Left ventricle myocardium superior (tissue), 1 donor: ENCODE measurements around the gene MCRIP2. TPM values are rescaled to one million over a fixed set of nuclear protein-coding genes. Genes with fewer than 3 reads are reported as not detected.

Experiments
- ATAC-seq: fragments of 200-7000 bp; cut with Tn5 transposase; one replicate; pipeline ENCODE4 v1.9.1; 2020; ENCODE audit warnings: mild to moderate bottlenecking, moderate library complexity
- DNase-seq: peaks from one replicate; pipeline ENCODE4 v3.0.0-alpha.2; 2020
- intact Hi-C: fragments of 100-400 bp; cut with micrococcal nuclease; formaldehyde crosslinking; loops from one replicate; pipeline ENCODE4 v1.11.0; 2022
- total RNA-seq: library from RNA; stranded (reverse); fragmentation: NEBNext Ultra II Directional; extraction: Animal tissue kit (Norgen Biotek cat#: 25700); gene quantifications from one replicate; pipeline ENCODE4 v1.2.1, GENCODE V29; 2021
- donor health status: DM: no; HTN: yes; CAD: no; lungs with severe emphysema.

MCRIP2 gene
- total RNA-seq, 1 donor from 2014 or later: 187 TPM

DNA sequence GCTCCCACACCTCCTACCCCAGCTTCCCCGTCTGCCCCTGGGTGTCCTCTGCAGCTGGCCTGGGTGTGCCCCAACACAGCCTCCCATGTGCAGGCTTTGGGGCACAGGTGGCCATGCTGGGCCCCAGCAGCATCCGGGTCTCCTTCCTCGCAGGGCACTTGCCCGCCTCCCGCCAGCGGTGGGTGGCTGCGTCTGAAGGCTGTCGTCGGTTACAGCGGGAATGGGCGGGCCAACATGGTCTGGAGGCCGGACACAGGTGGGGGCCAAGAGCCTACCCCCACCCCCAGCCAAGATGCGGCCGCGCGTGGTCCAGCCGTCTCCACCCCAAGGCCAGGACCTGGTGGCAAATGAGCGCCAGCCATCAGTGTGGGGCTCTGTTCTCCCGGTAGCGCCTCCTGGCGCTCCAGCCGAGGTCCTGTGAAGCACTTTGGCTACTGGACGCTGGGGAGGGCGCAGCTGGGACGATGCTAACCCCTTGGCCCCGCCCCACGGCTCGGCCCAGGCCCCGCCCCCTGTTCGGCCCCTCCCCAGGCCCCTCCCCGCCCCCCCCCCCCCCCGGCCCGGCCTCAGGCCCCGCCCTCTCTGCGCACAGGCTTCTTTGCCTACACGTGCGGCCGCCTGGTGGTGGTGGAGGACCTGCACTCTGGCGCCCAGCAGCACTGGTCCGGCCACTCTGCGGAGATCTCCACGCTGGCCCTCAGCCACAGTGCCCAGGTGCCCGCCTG is 19.0 kb downstream of the MCRIP2 start:
- ATAC-seq (peak; percentile 87), DNase-seq (peak; percentile 93)
- intact Hi-C loops: no loop called here

DNA sequence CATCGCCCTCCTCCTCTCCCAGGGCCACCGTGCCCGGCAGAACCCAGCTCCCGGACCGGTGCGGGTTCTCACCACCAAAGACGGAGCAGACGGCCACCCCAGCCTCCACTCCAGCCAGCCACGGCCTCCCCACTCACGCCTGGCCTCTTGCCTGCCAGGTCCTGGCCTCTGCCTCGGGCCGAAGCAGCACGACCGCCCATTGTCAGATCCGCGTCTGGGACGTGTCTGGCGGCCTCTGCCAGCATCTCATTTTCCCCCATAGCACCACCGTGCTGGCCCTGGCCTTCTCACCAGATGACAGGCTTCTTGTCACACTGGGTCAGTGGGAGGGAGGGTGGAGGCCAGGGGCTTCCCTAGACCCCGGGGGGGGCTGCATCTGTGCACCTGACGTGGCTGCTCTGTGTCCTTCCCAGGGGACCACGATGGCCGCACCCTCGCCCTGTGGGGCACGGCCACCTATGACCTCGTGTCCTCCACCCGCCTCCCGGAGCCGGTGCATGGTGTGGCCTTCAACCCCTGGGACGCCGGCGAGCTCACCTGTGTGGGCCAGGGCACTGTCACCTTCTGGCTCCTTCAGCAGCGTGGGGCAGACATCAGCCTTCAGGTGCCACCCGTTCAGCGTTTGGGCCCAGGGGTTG is 19.7 kb downstream of the MCRIP2 start:
- intact Hi-C loops: no loop called here
- ATAC-seq: peak; percentile 2
- peak; percentile 53 for DNase-seq

DNA sequence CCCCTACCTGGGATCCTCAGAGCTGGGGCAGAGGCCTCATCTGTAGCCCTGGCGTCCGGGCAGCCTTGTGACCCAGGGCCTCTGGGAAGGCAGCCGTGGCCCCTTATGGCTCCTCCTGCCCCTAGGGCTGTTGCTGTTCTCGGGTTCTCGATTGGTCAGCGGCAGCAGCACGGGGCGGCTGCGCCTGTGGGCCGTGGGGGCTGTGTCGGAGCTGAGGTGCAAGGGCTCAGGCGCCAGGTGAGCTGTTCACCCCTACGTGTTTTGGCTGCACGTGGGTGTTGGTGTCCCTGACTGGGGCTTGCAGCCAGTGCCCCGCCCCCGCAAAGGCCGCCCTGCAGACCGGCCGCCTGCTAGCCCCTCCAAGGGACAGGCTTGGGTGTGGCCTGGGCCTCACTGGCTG is 20.5 kb downstream of the MCRIP2 start:
- no peak for ATAC-seq
- DNase-seq: no peak
- intact Hi-C loops: no loop called here

DNA sequence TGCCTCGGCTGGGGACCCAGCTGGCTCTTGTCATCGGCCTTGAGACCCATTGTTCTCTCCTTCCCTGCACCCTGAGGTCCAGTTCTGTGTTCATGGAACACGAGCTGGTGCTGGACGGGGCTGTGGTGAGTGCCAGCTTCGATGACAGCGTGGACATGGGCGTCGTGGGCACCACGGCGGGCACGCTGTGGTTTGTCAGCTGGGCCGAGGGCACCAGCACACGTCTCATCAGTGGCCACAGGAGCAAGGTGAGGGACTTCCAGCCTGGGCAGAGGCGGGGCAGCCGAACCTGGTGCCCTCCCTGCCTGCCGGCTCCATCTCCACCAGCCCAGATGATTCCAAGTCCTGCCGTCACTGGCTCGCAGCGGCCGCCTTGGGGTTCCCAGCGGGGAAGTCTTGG is 21.0 kb downstream of the MCRIP2 start:
- intact Hi-C loops: no loop called here
- DNase-seq (no peak), ATAC-seq (no peak)

DNA sequence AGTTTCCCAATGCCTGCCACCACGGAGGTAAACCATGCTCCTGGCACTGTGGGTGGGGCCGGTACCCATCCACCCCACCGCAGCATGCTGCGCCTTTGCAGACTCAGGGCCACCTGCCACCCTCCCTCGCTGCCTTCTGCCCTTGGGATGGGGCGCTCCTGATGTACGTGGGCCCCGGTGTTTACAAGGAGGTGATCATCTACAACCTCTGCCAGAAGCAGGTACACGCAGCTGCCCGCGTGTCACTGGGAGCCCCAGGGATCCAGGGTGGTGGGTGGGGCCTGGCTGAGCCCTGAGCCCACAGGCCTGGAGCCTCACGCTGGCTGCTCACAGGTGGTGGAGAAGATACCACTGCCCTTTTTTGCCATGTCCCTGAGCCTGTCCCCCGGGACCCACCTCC is 24.9 kb downstream of the MCRIP2 start:
- DNase-seq (no peak), ATAC-seq (no peak)
- intact Hi-C loops: no loop called here

DNA sequence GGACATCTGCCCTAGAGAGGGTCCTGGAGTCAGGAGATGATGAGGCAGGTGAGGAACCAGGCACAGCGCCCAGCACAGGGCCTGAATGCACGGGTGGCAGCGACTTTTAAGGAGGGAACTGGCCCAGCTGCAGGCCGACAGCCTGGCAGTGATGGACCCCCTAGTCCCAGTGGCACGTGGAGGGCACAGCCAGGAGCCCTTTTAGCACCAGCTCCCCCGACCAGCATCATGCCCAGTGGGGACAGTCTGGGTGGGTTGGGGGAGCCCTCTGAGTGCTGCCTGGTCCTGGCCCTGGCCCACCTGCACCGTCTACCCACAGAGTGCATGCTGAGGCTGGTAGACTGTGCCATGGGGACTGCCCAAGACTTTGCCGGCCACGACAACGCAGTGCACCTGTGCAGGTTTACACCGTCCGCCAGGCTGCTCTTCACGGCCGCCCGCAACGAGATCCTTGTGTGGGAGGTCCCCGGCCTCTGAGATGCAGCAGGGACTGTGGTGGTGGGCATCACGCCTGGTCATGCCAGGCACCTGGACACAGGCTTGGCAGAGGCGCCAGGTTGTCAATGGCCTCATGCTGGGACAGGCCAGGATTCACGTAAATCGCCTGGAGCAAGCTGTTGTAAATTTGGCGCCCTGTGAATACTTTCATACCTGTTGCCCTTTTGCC is 25.6 kb downstream of the MCRIP2 start:
- intact Hi-C loops: no loop called here
- no peak for ATAC-seq

DNA sequence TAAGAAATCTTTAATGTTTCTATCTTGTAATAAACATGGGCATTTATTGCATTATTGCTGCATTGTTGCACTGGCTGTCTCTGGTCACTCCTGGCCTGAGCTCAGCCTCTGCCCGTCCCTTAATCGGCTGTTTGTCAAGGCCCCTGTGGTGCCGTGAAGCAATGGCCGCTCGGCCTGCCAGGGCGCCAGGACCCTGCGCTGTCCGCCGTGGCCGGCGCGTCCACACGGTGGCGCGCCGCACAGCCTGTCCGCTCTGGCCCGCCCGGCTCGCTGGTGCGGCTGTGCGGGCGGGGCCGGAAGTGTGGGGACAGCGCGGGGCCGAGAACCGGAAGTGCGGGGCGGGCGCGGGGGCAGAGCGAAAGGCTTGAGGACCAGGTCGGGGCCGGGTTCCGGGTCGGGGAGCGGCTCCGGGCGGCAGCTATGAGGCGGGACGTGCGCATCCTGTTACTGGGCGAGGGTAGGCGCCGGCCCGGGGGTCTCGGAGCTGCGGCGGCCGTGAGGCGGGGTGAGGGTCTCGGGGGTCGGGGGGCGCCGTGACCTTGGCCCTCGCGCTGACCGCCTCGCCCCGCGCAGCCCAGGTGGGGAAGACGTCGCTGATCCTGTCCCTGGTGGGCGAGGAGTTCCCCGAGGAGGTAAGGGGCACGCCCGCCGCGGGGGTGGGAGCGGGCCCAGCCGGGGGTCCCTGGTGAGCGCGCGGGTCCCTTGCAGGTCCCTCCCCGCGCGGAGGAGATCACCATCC is 26.3 kb downstream of the MCRIP2 start, which contains the start of gene RHOT2:
RHOT2 (plus strand) TSS at position 353 of the 739 bp plus-strand sequence; CDS start at position 421, 68 bp downstream.
- ATAC-seq (peak; percentile 92), DNase-seq (peak; percentile 97)
- intact Hi-C loops: no loop called here

More for the DNA sequence above, 25.6 kb downstream of the MCRIP2 start:
- DNase-seq: no peak

DNA sequence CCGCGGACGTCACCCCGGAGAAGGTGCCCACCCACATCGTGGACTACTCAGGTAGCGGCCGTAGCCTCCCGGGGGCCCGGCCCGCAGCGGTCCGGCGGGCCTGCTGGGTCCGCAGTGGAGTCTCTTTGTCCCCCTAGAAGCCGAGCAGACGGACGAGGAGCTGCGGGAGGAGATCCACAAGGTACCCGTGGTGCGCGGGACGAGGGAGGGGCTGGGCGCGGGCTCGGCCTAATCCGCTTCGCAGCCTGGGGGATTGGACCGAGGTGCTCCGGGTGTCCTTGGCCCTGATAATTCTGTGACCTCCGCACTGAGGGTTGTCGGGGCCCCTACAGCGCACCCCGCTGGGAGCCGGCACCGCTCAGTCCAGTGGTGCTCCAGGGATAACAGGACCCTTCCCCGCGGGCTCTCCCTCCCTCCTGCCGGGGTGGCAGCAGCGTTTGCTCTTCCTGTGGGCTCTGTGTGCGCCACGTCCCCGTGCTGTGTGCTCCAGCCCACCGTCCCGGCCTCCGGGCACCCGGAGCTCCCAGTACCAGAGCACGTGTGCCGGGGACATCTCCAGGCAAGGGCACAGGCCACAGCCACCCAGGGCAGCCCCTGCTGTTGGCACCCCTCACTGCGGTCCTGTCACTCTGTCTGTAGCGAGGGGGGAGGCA is 27.0 kb downstream of the MCRIP2 start:
- peak; percentile 3 for ATAC-seq
- intact Hi-C loops: no loop called here
- no peak for DNase-seq

DNA sequence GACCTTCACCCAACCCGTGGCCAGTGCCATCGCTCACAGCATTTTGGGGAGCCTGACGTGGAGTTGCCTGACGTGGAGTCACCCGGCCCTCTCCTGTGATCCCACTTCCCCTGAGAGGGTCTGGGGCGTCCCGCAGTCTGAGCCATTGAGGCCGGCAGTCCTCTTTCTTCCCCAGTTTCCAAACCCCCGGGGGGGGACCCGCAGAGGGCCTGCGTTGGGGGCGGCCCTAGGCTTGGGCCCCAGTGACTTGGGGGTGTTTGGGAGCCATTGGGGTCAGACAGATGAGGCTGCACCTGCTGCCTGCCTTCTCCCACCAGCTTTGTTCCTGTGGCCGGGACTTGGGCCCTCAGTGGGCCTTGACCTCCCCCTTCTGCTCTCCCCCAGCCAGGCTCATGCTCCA is 28.0 kb downstream of the MCRIP2 start:
- intact Hi-C loops: no loop called here
- no peak for ATAC-seq

DNA sequence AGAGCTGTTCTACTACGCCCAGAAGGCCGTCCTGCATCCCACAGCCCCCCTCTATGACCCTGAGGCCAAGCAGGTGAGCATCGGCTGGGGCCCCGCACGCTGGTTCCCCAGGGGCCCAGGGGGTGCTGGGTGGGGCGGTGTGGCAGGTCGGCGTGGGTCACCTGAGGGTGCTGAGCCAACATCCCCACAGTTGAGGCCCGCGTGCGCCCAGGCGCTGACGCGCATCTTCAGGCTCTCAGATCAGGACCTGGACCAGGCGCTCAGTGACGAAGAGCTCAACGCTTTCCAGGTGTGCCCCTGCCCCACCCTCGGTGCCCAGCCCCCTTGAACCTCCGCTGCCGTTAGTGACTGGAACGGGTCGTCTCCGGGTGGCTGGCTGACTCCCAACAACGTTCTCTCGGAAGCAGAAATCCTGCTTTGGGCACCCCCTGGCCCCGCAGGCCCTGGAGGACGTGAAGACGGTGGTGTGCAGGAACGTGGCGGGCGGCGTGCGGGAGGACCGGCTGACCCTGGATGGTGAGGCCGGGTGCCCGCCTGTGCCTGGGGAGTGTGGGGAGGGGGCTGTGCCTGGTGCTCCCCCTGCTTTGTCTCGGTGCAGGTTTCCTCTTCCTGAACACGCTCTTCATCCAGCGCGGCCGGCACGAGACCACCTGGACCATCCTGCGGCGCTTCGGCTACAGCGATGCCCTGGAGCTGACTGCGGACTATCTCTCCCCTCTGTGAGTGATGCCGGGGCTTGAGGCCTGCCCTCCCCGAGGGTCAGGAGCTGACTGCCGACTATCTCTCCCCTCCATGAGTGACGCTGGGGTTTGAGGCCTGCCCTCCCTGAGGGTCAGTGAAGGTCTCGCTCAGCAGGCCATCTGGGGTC is 29.1 kb downstream of the MCRIP2 start:
- intact Hi-C loops: no loop called here
- no peak for DNase-seq
- ATAC-seq: no peak

More for the DNA sequence above, 28.0 kb downstream of the MCRIP2 start:
- DNase-seq: no peak

DNA sequence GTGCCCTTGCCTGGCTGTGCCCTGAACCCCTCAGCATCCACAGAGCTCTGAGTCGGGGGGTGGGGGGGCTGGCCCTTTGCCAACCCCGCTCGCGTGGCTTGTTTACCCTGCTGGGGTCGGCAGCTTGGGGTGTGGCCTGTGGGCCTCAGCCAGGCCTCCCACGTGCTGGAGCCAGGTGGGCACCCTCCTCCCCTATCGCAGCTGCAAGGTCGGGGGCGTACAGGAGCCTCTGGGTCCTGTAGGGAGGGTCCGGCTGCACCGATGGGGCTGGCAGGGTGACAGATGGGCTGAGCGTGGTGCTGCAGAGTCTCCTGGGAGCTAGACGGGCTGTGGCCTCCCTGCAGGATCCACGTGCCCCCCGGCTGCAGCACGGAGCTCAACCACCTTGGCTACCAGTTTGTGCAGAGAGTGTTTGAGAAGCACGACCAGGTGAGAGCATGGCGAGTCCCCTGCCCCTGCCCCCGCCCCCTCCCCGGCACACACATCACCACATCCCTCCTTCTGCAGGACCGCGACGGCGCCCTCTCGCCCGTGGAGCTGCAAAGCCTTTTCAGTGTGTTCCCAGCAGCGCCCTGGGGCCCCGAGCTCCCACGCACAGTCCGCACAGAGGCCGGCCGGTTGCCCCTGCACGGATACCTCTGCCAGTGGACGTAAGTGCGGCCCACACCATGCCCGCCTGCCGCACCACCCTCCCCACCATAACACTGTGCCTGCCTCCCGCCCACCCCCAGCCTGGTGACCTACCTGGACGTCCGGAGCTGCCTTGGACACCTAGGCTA is 29.9 kb downstream of the MCRIP2 start:
- ATAC-seq (no peak), DNase-seq (no peak)
- intact Hi-C loops: no loop called here

DNA sequence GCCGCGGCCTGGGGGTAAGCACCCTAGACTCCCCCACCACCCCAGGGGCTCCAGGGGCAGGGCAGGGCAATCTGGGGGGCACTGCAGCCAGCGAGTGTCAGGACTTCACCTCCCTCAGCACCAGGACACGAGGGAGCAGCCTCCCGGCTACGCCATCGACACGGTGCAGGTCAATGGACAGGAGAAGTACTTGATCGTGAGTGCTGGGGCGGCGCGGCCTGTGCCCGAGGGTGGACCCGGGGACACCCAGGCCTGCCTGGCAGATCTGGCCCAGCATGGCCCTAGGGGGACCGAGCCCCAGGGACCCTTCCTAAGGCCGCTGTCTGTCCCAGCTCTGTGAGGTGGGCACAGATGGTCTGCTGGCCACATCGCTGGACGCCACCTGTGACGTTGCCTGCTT is 30.7 kb downstream of the MCRIP2 start:
- ATAC-seq: no peak
- intact Hi-C loops: no loop called here
- no peak for DNase-seq

DNA sequence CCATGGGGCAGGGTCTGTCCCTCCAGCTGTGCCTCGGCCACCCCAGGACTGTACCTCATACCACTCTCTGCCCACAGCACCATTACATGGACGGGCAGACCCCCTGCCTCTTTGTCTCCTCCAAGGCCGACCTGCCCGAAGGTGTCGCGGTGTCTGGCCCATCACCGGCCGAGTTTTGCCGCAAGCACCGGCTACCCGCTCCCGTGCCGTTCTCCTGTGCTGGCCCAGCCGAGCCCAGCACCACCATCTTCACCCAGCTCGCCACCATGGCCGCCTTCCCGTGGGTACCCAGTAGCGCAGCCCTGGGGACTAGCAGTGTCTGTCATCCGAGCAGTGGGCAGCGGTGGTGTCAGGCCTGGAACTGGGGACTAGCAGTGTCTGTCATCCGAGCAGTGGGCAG is 31.2 kb downstream of the MCRIP2 start:
- intact Hi-C loops: no loop called here
- ATAC-seq (no peak), DNase-seq (no peak)

DNA sequence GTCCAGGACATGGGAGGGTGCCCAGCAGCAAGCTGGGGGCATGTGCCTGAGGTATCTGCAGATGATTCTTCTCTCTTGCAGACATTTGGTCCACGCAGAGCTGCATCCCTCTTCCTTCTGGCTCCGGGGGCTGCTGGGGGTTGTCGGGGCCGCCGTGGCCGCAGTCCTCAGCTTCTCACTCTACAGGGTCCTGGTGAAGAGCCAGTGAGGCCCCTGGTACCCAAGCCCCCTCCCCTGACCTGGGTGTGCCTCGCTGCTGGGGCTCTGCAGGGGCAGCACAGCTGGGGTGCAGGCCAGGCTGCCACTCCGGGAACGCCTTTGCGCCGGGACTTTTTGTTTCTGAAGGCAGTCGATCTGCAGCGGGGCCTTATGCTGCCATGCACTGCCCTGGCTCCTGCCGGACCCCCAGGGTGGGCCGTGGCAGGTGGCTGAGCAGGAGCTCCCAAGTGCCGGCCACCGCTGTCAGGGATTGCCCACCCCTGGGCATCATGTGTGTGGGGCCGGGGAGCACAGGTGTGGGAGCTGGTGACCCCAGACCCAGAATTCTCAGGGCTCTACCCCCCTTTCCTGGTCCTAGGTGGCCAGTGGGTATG is 31.9 kb downstream of the MCRIP2 start:
- intact Hi-C loops: no loop called here
- ATAC-seq (no peak), DNase-seq (no peak)

DNA sequence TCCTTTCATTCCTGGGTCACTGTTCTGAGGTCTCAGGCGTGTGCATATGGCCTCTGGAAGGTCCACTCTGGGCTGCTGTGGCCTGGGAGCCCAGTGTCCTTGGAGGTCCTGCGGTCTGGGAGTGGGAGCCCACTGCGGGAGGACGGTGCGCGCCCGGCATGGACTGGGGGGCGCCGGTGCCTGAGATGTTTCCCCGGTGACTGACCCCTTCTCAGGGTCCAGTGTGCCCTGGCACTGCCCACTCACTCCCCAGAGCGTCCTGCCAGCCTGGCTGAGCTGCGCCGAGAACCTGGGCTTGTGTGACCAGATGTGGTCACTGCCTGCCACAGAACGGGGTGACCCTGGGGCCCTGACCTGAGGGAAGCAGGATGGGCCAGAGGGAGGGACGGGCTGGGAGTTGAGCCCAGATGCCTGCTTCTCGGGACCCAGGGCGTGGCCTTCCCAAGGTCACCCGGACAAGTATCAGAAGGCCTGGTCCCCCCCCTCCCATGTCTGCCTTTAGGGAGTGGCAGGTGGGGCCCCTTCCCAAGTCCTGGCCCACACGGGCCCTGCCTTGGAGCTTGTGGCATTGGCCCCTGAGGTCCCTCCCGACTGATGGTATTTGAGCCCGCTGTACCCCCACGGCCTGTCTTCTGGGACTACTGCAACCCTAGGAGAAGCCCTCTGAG is 32.7 kb downstream of the MCRIP2 start:
- ATAC-seq (peak; percentile 16), DNase-seq (no peak)
- intact Hi-C loops: no loop called here

DNA sequence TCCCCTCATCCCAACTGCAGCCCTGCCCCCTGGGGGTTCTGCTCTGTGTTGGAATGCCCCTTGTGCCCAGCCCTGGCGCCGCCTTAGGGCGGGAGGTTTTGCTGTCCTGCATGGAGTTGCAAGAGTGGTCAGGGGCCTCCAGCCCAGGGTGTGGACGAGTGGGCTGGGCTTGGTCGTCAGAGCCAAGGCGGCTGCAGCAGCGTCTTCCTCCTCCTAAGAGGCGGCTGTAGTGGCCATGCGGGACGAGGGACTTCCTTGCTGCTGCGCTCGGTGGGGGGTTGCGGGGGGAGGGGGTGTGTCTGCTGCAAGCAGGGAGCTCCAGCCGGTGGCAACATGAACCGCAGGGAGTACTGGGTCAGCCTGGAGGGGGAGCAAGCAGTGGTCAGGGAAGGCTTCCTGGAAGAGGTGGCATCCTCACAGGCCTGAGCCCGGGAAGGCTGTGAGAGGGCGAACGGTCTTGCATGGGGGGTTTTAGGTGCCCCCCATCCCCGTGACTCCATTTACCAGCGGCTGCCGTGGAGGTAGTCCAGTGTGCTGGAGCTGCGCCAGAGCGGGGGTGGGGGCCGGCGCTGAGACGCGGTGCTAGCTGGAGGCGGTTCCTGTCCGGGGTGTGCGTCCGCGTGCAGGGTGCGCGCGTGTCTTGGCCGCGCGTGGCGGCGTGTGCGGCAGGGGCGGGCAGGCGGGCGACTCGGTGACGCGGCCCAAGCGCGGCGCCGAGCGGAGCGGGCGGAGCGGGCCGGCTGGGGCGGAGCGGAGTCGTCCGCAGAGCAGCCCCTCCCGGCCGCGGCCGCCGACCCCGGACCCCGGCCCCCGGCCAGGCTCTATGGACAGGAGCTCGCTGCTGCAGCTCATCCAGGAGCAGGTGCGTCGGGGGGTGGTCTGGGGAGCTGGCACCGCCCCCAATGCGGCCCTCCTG is 33.6 kb downstream of the MCRIP2 start, which contains the start of gene RHBDL1:
RHBDL1 (plus strand) TSS at position 704 of the 916 bp plus-strand sequence; CDS start at position 824, 120 bp downstream.
- intact Hi-C loops: no loop called here
- ATAC-seq: no peak
- DNase-seq: peak; percentile 69
